Measurements from ENCODE around the gene C1QTNF6. TPM values are rescaled to one million over a fixed set of nuclear protein-coding genes. Genes with fewer than 3 reads are reported as not detected.

The C1QTNF6 gene
- polyA plus RNA-seq, 2 of the 4 experiments (the other 2 are of a cell fraction), result 18.6 to 24.5 TPM

DNA sequence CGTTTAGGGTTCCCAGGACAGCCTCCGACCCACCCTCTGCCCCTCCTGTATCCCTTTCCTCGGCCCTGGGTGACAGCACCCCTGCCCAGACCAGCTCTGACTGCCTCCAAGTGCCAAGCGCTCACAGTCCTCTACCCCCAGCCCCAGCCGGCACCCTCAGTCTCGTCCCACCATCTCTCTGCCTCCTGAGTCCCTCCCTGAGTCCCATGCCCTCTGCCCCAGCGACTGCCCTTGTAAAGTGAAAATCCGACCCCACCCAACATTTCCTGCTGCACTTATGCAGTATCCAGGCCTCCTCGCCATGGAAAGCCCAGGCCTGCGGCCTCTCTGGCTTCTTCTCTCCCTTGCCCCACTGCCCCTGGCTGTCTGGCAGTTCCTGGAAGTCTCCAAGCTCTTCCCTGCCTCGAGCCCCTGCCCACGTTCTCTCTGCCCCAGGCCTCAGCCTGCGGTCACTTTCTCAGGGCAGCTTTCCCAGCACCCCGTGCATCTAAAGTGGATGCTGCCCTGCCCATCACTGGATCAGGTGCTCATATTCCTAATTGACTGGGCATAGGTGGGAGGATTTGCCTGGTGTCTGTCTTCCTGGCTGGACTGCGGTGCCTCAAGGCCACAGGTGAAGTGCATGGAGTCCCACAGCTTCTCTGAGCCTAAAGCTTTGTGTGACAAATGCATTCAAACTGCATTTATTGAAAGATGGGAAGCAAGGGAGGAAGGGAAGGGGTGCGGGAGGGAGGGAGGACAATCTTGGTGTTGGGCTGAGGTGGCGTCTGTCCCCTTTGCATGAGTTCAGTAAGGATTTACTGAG is 20.7 kb downstream of the C1QTNF6 start:
- DNase-seq (ENCODE audit: low read depth in 1 of 2, low spot score in 1 of 2) (no peak), ATAC-seq (0 out of 6 replicates have a peak, but pooled peaks of 1 of the 2 experiments have one; percentile 12), FAIRE-seq (no peak)
- H3K27ac ChIP-seq, result peak overlapping the region; percentile 87
- CTCF ChIA-PET, result interaction anchor here (0.6 to 9.6 kb wide), 16 partner anchors 8 to 180 kb away, joined by 3 to 126 read pairs (median 6); partner anchors contain the start of gene C1QTNF6
- peak overlapping the region; percentile 65 for H3K4me2 ChIP-seq
- H3K4me3 ChIP-seq, result no peak overlapping the region
- WGBS (ENCODE audit: missing lambda C conversion rate), result 63% methylated on average over 16 of the region's 17 CpGs
- TF ChIP-seq GATA3 (IDR thresholded peaks at IDR 0.05; ENCODE audit: borderline replicate concordance) (no peak), NR3C1 (IDR thresholded peaks at IDR 0.05) (no peak), EP300 (IDR thresholded peaks at IDR 0.05) (no peak), HDAC2 (IDR thresholded peaks at IDR 0.05) (no peak), NPAS2 (CRISPR knock-in tag; IDR thresholded peaks at IDR 0.05; ENCODE audit: borderline replicate concordance) (no peak), PHF8 (IDR thresholded peaks at IDR 0.05; ENCODE audit: borderline replicate concordance, low read depth) (no peak), RAD21 (conservative IDR thresholded peaks at IDR 0.05 in 1 of 2, IDR thresholded peaks at IDR 0.05 in 1 of 2) (no peak), RARB (CRISPR knock-in tag; IDR thresholded peaks at IDR 0.05) (no peak), JUN (IDR thresholded peaks at IDR 0.05) (no peak), CHD2 (IDR thresholded peaks at IDR 0.05; ENCODE audit: low read length, partially characterized antibody) (no peak), POLR2A (IDR thresholded peaks at IDR 0.05; ENCODE audit: low read length) (no peak), MAFK (IDR thresholded peaks at IDR 0.05; ENCODE audit: partially characterized antibody) (no peak), JUNB (IDR thresholded peaks at IDR 0.05) (no peak)
- TF ChIP-seq, protein P1, sequence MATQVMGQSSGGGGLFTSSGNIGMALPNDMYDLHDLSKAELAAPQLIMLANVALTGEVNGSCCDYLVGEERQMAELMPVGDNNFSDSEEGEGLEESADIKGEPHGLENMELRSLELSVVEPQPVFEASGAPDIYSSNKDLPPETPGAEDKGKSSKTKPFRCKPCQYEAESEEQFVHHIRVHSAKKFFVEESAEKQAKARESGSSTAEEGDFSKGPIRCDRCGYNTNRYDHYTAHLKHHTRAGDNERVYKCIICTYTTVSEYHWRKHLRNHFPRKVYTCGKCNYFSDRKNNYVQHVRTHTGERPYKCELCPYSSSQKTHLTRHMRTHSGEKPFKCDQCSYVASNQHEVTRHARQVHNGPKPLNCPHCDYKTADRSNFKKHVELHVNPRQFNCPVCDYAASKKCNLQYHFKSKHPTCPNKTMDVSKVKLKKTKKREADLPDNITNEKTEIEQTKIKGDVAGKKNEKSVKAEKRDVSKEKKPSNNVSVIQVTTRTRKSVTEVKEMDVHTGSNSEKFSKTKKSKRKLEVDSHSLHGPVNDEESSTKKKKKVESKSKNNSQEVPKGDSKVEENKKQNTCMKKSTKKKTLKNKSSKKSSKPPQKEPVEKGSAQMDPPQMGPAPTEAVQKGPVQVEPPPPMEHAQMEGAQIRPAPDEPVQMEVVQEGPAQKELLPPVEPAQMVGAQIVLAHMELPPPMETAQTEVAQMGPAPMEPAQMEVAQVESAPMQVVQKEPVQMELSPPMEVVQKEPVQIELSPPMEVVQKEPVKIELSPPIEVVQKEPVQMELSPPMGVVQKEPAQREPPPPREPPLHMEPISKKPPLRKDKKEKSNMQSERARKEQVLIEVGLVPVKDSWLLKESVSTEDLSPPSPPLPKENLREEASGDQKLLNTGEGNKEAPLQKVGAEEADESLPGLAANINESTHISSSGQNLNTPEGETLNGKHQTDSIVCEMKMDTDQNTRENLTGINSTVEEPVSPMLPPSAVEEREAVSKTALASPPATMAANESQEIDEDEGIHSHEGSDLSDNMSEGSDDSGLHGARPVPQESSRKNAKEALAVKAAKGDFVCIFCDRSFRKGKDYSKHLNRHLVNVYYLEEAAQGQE (IDR thresholded peaks at IDR 0.05), result no peak
- TF ChIP-seq, protein P2, sequence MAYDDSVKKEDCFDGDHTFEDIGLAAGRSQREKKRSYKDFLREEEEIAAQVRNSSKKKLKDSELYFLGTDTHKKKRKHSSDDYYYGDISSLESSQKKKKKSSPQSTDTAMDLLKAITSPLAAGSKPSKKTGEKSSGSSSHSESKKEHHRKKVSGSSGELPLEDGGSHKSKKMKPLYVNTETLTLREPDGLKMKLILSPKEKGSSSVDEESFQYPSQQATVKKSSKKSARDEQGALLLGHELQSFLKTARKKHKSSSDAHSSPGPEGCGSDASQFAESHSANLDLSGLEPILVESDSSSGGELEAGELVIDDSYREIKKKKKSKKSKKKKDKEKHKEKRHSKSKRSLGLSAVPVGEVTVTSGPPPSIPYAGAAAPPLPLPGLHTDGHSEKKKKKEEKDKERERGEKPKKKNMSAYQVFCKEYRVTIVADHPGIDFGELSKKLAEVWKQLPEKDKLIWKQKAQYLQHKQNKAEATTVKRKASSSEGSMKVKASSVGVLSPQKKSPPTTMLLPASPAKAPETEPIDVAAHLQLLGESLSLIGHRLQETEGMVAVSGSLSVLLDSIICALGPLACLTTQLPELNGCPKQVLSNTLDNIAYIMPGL (CRISPR knock-in tag; IDR thresholded peaks at IDR 0.05; ENCODE audit: borderline replicate concordance), result no peak
- TF ChIP-seq, protein P3, sequence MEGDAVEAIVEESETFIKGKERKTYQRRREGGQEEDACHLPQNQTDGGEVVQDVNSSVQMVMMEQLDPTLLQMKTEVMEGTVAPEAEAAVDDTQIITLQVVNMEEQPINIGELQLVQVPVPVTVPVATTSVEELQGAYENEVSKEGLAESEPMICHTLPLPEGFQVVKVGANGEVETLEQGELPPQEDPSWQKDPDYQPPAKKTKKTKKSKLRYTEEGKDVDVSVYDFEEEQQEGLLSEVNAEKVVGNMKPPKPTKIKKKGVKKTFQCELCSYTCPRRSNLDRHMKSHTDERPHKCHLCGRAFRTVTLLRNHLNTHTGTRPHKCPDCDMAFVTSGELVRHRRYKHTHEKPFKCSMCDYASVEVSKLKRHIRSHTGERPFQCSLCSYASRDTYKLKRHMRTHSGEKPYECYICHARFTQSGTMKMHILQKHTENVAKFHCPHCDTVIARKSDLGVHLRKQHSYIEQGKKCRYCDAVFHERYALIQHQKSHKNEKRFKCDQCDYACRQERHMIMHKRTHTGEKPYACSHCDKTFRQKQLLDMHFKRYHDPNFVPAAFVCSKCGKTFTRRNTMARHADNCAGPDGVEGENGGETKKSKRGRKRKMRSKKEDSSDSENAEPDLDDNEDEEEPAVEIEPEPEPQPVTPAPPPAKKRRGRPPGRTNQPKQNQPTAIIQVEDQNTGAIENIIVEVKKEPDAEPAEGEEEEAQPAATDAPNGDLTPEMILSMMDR (IDR thresholded peaks at IDR 0.05), result no peak
- TF ChIP-seq, protein P4, sequence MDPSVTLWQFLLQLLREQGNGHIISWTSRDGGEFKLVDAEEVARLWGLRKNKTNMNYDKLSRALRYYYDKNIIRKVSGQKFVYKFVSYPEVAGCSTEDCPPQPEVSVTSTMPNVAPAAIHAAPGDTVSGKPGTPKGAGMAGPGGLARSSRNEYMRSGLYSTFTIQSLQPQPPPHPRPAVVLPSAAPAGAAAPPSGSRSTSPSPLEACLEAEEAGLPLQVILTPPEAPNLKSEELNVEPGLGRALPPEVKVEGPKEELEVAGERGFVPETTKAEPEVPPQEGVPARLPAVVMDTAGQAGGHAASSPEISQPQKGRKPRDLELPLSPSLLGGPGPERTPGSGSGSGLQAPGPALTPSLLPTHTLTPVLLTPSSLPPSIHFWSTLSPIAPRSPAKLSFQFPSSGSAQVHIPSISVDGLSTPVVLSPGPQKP (IDR thresholded peaks at IDR 0.05; ENCODE audit: low read depth, low read length), result no peak
- TF ChIP-seq, protein P5, sequence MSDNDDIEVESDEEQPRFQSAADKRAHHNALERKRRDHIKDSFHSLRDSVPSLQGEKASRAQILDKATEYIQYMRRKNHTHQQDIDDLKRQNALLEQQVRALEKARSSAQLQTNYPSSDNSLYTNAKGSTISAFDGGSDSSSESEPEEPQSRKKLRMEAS (IDR thresholded peaks at IDR 0.05), result no peak
- POLR2A ChIA-PET, result interaction anchor here (1.0 to 1.3 kb wide), 2 partner anchors 20 to 32 kb away, joined by 3 read pairs; partner anchors contain the start of gene C1QTNF6
- H3K4me1 ChIP-seq, result peaks cover 42% of the 10 kb centered on the region
- H3K9me3 ChIP-seq, result no peaks in the 10 kb centered on the region

Data from A549 (cell line).